ENCODE results near the gene APCS.

APCS gene, protein sequence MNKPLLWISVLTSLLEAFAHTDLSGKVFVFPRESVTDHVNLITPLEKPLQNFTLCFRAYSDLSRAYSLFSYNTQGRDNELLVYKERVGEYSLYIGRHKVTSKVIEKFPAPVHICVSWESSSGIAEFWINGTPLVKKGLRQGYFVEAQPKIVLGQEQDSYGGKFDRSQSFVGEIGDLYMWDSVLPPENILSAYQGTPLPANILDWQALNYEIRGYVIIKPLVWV

DNA sequence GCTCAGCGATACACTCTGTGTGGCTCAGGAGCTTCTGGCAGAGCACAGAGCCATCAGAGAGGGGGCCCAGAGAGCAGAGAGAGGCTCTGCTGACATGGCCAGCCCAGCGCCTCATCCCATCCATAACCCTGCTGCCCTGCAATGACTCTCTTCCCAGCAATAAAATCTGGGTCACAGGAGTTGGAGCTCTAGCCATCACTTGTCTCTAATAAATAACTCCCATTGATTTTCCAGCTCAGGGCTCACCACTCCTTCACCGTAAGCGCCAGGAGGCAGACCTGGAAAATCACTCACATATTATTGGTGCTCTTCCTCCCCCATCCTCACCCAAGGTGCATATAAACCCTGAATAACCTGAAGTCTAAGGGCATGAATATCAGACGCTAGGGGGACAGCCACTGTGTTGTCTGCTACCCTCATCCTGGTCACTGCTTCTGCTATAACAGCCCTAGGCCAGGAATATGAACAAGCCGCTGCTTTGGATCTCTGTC lies at the start of gene APCS:
APCS (plus strand) TSS at position 366 of the 491 bp plus-strand sequence; CDS start at position 462, 96 bp downstream.
- no peak for DNase-seq

DNA sequence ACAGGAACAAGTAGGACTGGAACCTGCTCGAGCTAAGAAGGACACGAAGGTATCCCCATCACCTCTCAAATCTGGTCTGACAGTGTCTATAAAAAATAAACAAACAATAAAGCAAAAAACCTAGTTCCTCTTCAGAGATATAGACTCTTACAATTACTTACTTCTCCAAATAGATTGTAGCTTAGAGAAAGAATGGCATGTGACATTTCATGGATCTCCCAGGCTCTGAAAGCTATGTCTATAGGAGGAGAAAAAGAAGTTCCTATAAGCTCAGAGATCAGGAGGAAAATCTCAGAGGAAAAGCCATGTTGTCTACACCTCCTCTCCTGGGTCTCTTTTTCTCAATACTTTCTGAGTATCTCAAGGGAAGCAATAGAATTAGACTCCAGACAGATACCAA lies 39.5 kb upstream of the APCS start:
- DNase-seq, result no peak

DNA sequence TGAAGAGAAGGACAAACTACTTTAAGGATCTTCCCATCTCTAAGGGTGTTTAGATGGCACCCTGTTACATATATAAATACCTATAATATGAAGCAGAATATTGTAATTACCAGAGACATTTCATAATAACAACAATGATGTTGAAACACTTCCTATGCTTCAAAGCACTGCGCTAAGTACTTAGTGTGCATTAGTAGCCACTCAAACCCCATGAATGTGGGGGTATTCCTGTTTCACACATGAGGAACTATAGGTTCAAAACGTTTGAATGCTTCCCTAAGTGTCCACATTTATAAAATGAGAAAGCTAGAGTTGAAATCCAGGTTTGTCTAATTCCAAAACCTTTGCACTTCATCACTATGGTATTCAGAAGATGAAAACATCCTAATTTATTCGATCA lies 33.4 kb upstream of the APCS start:
- DNase-seq, result no peak

DNA sequence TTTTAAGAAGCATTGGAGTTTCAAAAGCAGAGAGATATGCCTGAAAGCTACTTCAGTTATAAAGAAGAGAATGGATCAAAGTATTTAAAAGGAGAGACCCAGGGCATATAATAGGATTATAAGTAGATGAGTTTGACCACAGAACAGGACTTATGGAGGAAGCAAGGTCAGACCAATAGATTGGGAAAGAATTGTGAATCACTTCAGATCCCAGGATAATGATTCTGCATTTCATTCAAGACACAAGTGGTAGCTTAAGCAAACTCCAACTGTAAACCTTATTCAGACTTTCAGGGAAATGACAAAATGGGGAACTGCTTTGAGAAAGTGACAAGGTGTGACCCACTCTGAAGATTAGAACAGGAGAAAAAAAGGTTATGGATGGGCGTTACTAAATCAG lies 32.9 kb upstream of the APCS start:
- DNase-seq, result no peak

DNA sequence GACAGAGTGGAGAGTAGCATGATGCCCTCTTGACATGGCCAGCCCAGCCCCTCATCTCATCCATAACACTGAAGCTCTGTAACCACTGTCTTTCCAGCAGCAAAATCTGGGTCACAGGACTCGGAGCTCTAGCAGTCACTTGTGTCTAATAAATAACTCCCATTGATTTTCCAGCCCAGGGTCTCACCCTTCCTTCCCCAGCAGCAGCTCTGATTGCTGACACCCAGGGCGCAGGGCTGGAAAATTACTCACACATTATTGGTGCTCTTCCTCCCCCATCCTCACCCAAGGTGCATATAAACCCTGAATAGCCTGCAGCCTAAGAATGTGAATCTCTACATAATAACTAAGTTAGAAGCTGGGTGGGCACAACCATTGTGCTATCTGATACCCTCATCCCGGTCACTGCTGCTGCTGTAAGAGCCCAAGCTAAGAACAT lies 30.7 kb upstream of the APCS start:
- DNase-seq, result no peak

DNA sequence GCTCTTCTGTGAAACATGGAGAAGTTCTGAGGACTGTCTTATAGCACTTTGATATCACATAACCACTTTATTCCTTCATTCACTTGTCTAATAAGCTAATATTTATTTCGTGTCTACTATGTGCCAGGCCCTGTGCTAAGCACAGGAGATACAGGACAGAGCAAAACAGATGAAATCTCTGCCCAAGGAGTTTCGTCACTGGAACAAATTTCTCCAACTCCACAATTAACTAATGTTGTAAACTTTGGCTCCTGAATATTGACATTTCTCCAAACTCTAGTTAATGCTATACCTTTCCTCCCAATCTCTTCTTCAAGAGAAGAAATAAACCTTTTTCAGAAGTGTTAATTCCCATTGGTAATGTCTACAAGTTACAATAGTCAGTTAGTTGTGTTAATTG lies 27.0 kb upstream of the APCS start:
- no peak for DNase-seq

DNA sequence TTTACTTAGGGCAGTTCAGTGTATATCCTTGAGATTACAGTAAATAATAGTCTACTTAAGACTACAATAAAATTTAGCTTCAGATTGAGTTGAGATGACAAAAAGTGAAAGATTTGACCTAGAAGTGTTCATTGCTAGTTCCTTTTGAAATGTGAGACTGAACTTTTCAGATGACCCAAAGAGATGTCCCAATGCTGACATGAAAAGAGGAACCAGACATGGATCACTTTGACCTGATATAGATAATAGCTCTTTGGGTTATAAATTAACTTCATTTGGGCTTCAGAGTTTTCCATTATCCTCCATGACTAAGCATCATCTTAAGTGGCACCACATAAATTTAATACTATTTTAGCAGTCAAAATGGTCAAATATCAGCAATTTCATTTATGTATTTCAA lies 26.1 kb upstream of the APCS start:
- DNase-seq, result no peak

DNA sequence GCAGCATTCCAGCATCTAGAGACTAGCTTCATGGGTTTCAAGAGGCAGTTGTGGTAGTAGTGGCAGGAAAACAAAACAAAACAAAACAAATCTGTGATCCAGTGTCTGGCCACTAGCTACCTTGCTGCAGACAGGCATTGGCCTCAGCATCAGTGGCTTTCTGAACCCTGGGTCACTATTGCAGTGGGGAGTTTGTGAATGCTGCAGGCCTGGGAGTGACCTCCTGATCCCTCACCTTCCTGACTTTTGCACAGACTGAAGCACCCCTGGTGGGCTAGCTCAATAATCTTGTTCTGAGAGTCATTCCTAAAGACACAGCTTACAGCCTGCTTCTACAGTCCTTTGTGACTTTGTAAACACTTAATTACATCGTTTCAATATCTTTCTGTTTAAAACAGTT lies 24.9 kb upstream of the APCS start:
- no peak for DNase-seq

DNA sequence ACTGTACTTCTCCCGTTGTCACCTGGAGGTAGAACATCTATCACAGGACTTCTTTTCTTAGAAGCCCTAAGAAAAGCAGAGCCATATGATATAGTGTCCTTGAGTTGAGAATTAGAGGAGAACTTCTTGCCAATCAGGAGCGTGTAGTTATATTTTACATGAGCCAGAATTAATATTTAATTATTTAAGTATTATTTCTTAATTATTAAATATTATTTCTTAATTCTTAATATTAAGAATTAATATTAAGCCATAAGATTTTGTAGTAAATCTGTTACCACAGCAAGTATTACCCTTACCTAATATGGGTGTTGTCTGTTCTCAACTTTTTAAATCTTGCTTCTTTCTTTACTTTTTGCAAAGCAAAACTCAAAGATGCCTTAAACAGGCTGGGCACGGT lies 10.2 kb upstream of the APCS start:
- no peak for DNase-seq

DNA sequence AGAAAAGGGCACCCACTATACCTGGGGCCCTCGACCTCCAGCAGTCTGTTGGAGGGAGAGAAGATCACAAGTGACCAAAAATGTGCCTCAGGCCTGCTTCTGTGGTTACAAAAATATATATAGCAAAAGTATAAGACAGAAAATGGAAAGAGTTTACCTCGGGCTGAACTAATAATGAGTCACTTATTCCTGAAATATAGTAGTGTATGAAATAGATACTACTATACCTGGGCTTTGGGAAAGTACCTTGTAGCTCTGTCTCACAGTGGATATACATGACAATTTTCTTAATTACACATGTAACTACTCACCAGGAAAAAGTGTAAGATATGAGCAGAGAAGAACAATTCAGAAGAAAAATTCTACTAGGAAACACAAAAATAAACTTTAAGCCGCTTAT lies 7.3 kb upstream of the APCS start:
- no peak for DNase-seq

DNA sequence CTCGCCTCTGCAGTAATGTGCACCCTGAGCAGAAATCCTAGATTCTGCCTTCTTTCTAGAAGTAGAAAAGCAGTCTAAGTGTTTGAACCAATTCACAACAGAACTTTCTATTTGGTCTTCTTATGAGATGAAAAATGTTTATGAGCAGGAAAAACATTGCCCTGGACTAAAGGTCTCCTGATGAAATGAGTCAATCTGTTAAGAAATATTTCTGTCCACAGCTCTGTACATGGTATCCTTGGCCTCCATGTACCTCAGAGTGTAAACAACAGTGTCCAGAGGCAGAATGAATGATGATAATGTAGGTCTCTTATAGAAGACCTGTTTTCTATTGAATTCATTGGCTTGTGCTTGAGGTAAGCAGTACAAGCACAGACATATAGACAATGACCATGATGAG lies 6.2 kb upstream of the APCS start:
- no peak for DNase-seq

DNA sequence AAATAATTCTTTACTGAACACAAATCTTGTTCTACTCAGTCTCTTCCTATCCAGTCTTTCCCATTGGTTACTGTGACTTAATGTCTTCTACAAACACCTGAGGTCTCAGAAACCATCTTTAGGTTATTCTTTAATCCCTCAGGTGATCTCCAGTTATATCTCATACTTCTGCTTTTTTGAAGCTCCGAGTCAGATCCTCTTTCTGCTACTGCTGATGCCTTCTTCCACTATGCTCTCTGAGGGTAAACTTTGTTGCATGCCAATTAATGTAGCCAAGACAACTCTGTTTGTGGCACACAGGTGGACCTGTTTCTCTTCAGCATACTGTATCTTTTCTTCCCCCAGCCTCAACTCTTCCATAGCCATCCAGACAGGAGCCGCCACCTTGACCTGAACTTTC lies 3.1 kb upstream of the APCS start:
- DNase-seq, result no peak

DNA sequence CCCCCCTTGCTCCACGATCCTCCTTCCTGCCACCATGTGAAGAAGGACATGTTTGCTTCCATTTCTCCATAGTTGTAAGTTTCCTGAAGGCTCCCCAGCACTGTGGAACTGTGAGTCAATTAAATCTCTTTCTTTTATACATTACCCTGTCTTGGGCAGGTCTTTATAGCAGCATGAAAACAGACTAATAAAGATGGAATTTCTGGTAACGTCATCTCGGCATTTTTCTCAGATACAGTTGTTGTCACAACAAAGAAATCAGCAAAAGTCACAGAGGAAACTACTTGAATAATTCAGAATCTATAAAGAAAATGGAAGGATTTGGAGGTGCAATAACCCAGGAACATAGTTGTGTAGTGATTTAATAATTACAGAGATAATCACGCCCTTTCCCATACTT lies 4.4 kb downstream of the APCS start:
- no peak for DNase-seq

DNA sequence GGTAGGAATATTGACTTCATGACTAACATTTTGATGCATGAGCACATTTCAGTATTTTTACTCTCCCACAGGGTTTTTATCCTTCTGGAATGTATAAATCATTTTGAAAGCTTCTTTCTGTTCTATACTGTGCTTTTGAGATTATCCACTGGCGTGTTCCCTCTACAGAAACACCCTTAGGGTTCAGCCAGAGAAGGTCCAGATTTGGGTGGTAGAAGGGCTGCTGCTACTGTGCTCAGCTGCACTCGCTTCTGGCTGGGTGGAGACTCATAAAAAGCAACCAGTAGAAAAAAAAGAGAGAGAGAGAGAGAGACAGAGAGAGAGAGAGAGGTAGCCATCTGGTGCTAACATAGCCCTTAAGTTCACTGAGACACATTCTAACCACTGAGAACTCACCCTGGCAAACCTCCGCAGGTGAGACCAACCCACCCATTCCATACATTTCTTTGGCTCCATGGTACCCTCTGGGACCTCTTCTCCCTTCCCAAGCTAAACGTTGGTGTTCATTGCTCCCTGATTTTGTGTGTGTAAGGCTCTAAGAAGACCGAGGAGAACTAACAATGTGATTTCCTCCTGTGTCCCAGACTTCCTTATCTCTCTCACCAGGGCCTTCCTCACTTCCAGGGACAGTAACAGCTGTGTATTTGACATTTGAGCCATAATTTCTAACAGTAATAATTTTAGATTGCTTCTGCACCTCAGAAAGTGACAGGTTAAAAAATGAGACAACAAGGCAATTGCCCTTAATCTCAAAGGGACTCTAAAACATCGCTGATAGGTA lies 7.2 kb downstream of the APCS start:
- no peak for DNase-seq

DNA sequence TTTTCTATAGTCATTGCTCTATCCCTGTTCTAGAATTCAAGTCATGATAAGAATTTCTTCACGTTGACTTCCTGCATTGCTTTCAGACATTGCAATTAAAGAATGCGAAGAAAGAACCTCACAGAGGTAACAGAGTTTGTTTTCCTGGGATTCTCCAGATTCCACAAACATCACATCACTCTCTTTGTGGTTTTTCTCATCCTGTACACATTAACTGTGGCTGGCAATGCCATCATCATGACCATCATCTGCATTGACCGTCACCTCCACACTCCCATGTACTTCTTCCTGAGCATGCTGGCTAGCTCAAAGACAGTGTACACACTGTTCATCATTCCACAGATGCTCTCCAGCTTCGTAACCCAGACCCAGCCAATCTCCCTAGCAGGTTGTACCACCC lies 10.6 kb downstream of the APCS start:
- no peak for DNase-seq

DNA sequence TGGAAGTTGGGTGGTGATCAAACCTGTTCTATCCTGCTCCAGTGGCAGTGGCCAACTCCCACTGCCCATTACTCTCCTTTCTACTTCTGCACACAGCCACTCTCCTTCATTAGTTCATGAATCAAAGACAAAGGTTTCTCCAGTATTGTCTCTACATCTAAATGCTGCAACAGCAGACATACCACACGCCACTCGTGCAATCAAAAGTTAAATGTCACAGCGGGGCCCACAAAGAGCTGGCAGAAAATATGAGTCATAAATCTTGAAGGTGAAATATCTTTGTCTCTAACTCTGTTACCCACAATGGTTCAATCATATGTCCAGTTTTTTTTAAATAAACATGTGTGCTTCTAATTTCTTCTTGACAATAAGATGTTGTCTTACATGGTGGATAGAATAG lies 13.3 kb downstream of the APCS start:
- no peak for DNase-seq

DNA sequence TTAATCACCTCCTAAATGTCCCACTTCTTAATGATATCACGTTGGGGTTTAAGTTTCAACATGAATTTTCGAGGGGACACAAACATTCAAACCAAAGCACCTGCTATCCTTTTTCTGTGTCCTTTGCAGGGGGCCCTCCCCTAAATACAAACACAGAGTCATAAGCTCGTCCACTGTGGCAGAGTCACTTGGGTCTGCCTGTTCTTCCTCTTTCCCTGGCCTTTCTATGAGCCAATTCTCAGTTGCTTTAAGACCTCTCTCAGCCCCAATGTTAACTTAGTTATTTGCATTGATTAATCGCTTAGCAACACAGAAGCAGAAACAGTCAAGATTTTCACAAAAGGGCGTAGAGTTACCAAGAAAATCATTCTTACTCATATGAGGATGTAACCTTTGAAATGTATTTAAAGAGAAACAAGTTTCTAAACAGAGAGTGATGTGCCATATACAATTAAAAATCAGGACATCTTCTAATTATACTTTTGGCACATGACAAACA lies 14.9 kb downstream of the APCS start:
- no peak for DNase-seq

DNA sequence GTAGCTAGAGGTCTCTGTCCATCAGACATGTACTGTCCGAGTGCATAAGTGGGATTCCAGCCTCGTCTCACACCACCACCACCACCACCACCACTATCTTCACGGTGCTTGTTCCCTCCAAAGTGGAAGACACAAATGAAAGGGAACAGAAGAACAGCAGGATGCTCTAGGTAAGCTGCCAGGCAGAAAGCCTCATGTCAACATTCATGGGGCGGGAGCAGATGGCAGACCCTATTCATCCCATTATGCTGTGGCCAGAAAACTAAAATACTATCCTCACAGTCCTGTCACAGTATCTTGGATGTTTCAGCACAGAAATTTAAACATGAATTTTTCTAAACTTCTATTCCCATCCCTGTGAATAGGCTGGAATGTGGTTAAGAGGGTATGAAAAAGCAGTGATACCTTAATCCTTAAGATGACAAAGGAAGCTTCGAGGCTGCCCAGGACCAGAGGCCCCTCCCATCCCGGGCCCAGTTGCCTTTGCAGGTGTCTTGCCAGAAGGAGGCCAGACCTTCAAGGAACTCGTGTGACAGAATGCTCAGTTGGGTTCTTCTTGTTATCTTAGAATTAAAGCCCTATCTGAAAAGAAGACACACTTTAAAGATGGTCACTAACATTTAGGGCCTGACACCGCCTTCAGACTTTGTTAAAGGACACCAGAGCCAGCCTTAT lies 24.7 kb downstream of the APCS start:
- DNase-seq, result no peak

DNA sequence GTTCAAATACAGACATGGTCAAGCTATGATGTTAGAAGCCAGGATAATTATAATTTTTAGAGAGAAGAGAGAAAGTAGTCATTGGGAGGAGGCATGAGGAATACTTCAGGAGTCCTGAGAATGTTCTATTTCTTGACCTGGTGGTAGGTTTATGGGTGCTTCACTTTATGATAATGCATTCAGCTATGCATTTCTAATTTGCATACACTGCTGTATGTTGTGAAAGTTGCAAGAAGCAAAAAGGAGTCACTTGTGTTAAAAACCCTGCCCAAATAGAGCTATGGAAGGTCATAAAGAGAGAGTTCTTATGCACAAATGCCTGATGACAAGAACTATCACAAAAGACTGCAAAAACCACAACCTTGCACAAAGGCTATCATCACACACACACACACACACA lies 45.3 kb downstream of the APCS start:
- DNase-seq, result no peak

All from DMS 273 treated with DMSO at 0.1 percent for 48 hours (cell line).